ENCODE data around the gene RGS17.
"Not testable (repeated sequence)": the region's sequence is repeated elsewhere in the genome, so short reads cannot be mapped to it uniquely, and the experiment has no call there.

RGS17 gene

DNA sequence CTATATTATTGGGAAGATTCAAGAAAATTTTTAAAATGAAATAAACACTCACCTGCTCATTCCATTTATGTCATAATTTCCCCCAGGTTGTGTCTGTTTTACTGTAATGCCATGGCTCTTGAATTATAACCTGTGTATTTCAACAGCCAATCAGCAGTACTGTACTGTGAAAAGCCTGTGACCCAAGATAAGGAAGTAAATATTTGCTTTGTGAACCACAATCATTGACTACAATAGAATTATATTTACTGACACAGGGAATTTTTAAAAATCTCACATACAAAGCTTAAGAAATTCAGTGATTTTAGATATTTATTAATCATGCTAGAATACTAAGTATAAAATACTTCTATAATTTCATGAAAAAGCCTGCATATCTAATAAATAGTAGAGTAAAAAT, 6.0 kb downstream of the RGS17 start:
- DNase-seq (ENCODE audit: low read depth) = no peak

- no peak for DNase-seq (ENCODE audit: low read depth)
Measured at GRCh38 chr6:153123801-153124200, 7.3 kb downstream of the RGS17 start.

GRCh38 chr6:153121311-153121710, 9.8 kb downstream of the RGS17 start:
- peak; percentile 61 for DNase-seq (ENCODE audit: low read depth)

GRCh38 chr6:153117986-153118879, 12.8 kb downstream of the RGS17 start:
- peak; percentile 89 for DNase-seq (ENCODE audit: low read depth)

DNA sequence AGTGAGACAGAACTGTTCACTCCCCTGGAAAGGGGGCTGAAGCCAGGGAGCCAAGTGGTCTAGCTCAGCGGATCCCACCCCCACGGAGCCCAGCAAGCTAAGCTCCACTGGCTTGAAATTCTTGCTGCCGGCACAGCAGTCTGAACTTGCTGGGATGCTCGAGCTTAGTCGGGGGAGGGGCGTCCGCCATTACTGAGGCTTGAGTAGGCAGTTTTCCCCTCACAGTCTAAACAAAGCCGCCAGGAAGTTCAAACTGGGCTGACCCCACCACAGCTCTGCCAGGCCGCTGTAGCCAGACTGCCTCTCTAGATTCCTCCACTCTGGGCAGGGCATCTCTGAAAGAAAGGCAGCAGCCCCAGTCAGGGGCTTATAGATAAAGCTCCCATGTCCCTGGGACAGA, 20.0 kb downstream of the RGS17 start:
- DNase-seq (ENCODE audit: low read depth) = peak; percentile 29

DNA sequence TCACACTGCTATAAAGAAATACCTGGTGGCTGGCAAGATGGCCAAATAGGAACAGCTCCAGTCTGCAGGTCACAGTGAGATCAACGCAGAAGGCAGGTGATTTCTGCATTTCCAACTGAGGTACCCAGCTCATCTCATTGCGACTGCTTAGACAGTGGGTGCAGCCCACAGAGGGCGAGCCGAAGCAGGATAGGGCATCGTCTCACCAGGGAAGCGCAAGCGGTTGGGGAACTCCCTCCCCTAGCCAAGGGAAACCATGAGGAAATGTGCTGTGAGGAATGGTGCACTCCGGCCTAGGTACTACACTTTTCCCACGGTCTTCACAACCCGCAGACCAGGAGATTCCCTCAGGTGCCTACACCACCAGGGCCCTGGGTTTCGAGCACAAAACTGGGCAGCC, 20.5 kb downstream of the RGS17 start:
- DNase-seq (ENCODE audit: low read depth) = not testable (repeated sequence)

- DNase-seq (ENCODE audit: low read depth) = no peak
Measured at GRCh38 chr6:153108315-153108714, 22.8 kb downstream of the RGS17 start.

DNA sequence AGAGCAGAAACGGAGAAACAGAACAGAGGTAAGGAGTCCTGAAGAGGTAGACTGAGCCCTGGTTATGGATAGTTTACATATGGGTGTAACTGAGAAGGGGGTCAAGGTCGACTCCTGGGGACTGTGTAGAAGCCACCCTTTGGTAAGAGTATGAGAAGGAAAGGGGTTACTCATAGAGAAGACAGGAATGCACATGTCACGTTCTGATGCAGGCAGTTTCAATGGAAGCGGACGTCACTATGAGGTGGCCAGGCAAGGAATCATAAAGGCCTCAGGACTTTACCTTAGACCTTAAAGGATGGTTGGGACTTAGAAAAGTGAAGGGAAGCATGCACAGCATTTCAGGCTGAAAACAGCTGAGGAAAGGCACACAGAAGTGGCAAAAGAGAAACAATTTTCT, 25.1 kb downstream of the RGS17 start:
- no peak for DNase-seq (ENCODE audit: low read depth)

GRCh38 chr6:153104220-153104619, 26.9 kb downstream of the RGS17 start:
- DNase-seq (ENCODE audit: low read depth) = peak; percentile 45

GRCh38 chr6:153103319-153103655, 27.8 kb downstream of the RGS17 start:
- DNase-seq (ENCODE audit: low read depth) = no peak

DNA sequence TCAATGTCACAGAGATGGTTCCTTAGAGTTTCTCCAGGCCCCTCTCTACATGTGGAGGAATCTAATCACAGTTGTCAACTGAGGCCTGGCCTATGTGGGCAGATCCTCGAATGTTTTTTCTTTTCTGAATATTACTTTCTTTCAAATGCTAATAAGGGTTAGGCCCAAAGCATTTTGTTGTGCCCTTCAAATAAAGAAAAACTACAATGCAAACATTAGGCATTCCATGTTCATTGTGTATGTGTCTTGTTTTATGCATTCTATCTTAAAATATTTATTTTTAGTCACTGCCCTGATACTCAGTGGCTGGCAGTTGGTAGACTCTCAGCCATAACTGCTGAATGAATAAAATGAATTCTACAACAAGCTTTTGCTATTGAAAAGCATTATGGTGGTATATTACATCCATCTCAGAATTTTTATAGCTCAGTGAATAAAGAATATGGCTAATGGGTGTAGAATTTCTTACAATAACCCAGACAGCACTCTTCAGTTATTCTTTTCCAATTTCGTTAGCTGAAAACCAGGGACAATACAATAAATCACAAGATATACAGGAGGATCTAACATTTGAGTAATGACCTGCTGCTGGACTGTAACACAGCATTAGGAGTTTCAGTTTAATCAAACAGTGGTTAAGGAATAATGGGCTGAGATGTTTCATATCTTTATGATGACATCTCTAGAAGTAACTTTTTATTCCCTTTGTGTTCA, 28.3 kb downstream of the RGS17 start:
- no peak for DNase-seq (ENCODE audit: low read depth)

- DNase-seq (ENCODE audit: low read depth) = no peak
Measured at GRCh38 chr6:153101461-153101860, 29.6 kb downstream of the RGS17 start.

DNA sequence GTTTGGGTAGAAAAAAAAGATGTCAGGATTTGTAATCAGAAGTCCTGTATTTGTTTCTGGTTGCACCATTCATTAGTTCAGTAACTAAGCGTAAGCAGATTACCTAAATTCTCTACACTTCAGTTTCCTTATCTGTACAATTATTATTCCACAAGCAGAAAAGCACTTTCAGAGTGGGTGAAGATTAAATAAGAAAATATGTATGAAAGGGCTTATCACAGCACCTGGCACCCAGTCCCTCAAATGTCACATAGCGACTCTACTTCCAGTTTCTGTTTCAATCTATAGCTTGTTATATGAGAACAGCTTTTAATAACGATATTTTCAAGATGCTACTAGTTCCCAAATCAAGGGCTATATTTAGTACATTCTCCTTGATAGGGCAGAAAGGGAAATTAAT, 31.4 kb downstream of the RGS17 start:
- no peak for DNase-seq (ENCODE audit: low read depth)

- DNase-seq (ENCODE audit: low read depth) = no peak
Measured at GRCh38 chr6:153096792-153097191, 34.3 kb downstream of the RGS17 start.

GRCh38 chr6:153096031-153096430, 35.1 kb downstream of the RGS17 start:
- no peak for DNase-seq (ENCODE audit: low read depth)

DNA sequence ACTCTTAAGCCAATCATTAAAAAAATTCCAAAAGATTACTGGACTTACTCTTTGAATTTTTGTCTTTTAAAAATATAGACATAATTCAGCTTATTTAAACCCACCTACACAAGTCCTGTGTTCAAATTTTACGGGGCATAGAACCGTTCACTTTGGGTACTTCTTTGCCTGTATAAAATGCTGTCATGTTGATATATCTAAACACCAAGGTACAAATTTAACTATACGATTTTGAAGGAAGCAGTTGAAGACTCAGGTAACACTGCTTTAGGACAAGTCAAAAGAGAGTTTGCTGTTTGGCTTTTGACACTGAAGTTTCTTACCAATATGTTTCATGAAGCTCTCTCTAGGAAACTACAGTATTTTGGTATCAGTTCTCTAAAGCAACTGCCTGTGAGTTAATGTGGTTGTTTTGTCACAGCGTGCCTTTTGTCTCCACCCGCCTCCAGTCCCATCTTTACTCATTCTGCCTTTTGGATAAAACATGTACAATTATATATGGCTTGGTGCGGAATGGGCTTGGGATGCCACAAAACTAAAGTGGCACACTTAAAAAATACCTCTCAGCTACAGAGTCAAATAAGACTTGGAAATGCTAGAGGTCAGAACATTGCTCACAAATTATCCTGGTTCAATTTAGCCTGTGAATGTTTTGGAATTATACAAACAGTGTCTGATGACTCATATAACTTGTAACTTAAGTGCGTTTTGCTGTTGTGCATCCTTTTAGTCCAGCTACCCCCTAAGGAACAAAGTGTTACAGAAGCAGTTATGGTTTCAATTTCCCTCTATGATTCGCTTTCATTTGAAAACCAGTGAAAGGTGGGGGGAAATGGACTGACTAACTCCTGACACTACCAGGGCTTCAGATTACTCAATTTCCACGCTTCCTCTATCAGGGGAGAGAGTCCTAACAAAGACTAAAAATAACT, 38.7 kb downstream of the RGS17 start:
- DNase-seq (ENCODE audit: low read depth) = peak; percentile 97

- DNase-seq (ENCODE audit: low read depth) = peak; percentile 94
Measured at GRCh38 chr6:153090241-153090930, 40.7 kb downstream of the RGS17 start.

- DNase-seq (ENCODE audit: low read depth) = no peak
Measured at GRCh38 chr6:153088796-153089195, 42.3 kb downstream of the RGS17 start.

GRCh38 chr6:153087436-153087835, 43.6 kb downstream of the RGS17 start:
- no peak for DNase-seq (ENCODE audit: low read depth)

- no peak for DNase-seq (ENCODE audit: low read depth)
Measured at GRCh38 chr6:153086225-153086990, 44.7 kb downstream of the RGS17 start.

- DNase-seq (ENCODE audit: low read depth) = no peak
Measured at GRCh38 chr6:153085239-153085638, 45.8 kb downstream of the RGS17 start.
